Caco-2 (cell line): ENCODE data around the gene EBF3. TPM values are rescaled to one million over a fixed set of nuclear protein-coding genes. Genes with fewer than 3 reads are reported as not detected.

ENCODE experiments used
- BruUV-seq: library from RNA; stranded (reverse); fragments of 400-500 nt; replicated peaks from 2 replicates; lab custom pipeline; 2021; lab: Mats Ljungman, UMichigan
- CTCF ChIA-PET: fragments of 300-600 bp; sonication (Branson Sonifier 250); formaldehyde crosslinking; loops from one replicate; lab custom pipeline; 2022; ENCODE audit warnings: antibody characterized with exemption; lab: Charles Lee
- POLR2A ChIA-PET: fragments of 300-600 bp; sonication (Branson Sonifier 250); formaldehyde crosslinking; loops from one replicate; lab custom pipeline; 2022; ENCODE audit warnings: antibody characterized with exemption; lab: Charles Lee
- DNase-seq, 2 experiments: peaks; one replicate each; pipeline versions ENCODE4 v3.0.0 to v3.0.0-alpha.2; 2020 to 2022
- H3K27me3 ChIP-seq: replicated peaks from 2 replicates; pipeline ENCODE4 v1.6.0; 2011; ENCODE audit warnings: low read length; ENCODE audit not compliant: control insufficient read depth, insufficient read depth
- H3K36me3 ChIP-seq: 2 replicates; pipeline ENCODE4 v1.5.1; 2011; ENCODE audit warnings: low read length; ENCODE audit not compliant: control insufficient read depth, insufficient read depth
- H3K4me1 ChIP-seq: fragments of 250-450 bp; sonication (Bioruptor Pico); 2 replicates; pipeline ENCODE4 v1.5.1; 2020; ENCODE audit warnings: mild to moderate bottlenecking
- H3K4me3 ChIP-seq: 2 replicates; pipeline ENCODE4 v1.5.1; 2011; ENCODE audit warnings: low read depth, mild to moderate bottlenecking, control low read depth, low read length
- H3K9me3 ChIP-seq: fragments of 250-450 bp; sonication (Bioruptor Pico); 2 replicates; pipeline ENCODE4 v1.5.1; 2020; ENCODE audit warnings: mild to moderate bottlenecking, moderate library complexity
- H3K27ac Mint-ChIP-seq: one replicate; pipeline ENCODE4 v1.8.0; 2022; ENCODE audit warnings: mixed read lengths; ENCODE audit not compliant: unreplicated experiment
- H3K27me3 Mint-ChIP-seq: one replicate; pipeline ENCODE4 v1.8.0; 2022; ENCODE audit warnings: mixed read lengths; ENCODE audit not compliant: insufficient read depth, unreplicated experiment
- H3K36me3 Mint-ChIP-seq: one replicate; pipeline ENCODE4 v1.8.0; 2022; ENCODE audit warnings: mild to moderate bottlenecking, mixed read lengths; ENCODE audit not compliant: insufficient read depth, unreplicated experiment
- H3K4me1 Mint-ChIP-seq: one replicate; pipeline ENCODE4 v1.8.0; 2022; ENCODE audit warnings: low read depth, mixed read lengths; ENCODE audit not compliant: unreplicated experiment
- H3K4me3 Mint-ChIP-seq: one replicate; pipeline ENCODE4 v1.8.0; 2022; ENCODE audit warnings: mild to moderate bottlenecking, moderate library complexity, mixed read lengths; ENCODE audit not compliant: unreplicated experiment
- H3K9me3 Mint-ChIP-seq: one replicate; pipeline ENCODE4 v1.8.0; 2022; ENCODE audit warnings: mixed read lengths; ENCODE audit not compliant: unreplicated experiment
- intact Hi-C: fragments of 100-400 bp; cut with micrococcal nuclease; formaldehyde crosslinking; loops from one replicate; pipeline ENCODE4 v1.10.0; 2022; ENCODE audit not compliant: unreplicated experiment
- total RNA-seq: library from RNA; stranded (reverse); gene quantifications from 2 replicates; pipeline ENCODE4 v1.2.3, GENCODE V29; 2022
- TF ChIP-seq, protein P1 (sequence below), 2 experiments: fragments of 200-600 bp in 1 of 2; IDR thresholded peaks; 1 replicate in 1 of 2; 2 replicates in 1 of 2; pipeline versions ENCODE4 v1.5.1 to v1.8.0; 2011 to 2022; ENCODE audit warnings: antibody characterized with exemption in 1 of 2, control low read depth in 1 of 2, inconsistent platforms in 1 of 2, low read depth in 1 of 2, low read length in 1 of 2, mild to moderate bottlenecking in 1 of 2, moderate library complexity in 1 of 2; ENCODE audit not compliant: insufficient read depth in 1 of 2, severe bottlenecking in 1 of 2, unreplicated experiment in 1 of 2

Gene EBF3
- total RNA-seq, 1 experiment from 2014 or later = 0.79 TPM

- POLR2A ChIA-PET = no interaction called here
- Mint-ChIP-seq H3K27me3 (peaks cover 25% of the 10 kb centered on the region), H3K27ac (no peak overlapping the region), H3K4me1 (no peaks in the 10 kb centered on the region), H3K9me3 (no peaks in the 10 kb centered on the region), H3K4me3 (peak overlapping the region; percentile 52), H3K36me3 (no peaks in the 10 kb centered on the region)
- CTCF ChIA-PET = interaction anchor here (0.9 kb wide), 1 partner anchor 81 kb away, joined by 11 read pairs; no protein-coding TSS in a partner anchor
- Histone ChIP-seq H3K4me3 (no peak overlapping the region), H3K4me1 (peaks cover 11% of the 10 kb centered on the region; the same call in 1 of the 2 replicates), H3K27me3 (0 out of 2 replicates have a peak, but pooled peaks cover 1% of the 10 kb centered on the region), H3K9me3 (0 out of 2 replicates have a peak, but pooled peaks cover 3% of the 10 kb centered on the region), H3K36me3 (no peaks in the 10 kb centered on the region)
- no TSS peak for BruUV-seq
- no peak for DNase-seq
- intact Hi-C loops = loop anchor here (2.0 to 10.0 kb wide), 2 partner anchors 505 to 939 kb away; partner anchors contain the start of gene MGMT
- TF ChIP-seq, protein P1, sequence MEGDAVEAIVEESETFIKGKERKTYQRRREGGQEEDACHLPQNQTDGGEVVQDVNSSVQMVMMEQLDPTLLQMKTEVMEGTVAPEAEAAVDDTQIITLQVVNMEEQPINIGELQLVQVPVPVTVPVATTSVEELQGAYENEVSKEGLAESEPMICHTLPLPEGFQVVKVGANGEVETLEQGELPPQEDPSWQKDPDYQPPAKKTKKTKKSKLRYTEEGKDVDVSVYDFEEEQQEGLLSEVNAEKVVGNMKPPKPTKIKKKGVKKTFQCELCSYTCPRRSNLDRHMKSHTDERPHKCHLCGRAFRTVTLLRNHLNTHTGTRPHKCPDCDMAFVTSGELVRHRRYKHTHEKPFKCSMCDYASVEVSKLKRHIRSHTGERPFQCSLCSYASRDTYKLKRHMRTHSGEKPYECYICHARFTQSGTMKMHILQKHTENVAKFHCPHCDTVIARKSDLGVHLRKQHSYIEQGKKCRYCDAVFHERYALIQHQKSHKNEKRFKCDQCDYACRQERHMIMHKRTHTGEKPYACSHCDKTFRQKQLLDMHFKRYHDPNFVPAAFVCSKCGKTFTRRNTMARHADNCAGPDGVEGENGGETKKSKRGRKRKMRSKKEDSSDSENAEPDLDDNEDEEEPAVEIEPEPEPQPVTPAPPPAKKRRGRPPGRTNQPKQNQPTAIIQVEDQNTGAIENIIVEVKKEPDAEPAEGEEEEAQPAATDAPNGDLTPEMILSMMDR (IDR thresholded peaks at IDR 0.05; ENCODE audit: insufficient read depth in 1 of 2, low read depth in 1 of 2, low read length in 1 of 2, severe bottlenecking in 1 of 2, unreplicated experiment in 1 of 2) = no peak
These were observed 5.9 kb upstream of the EBF3 start for GRCh38 chr10:129969911-129970464.

GRCh38 chr10:129969184-129969910 lies 5.3 kb upstream of the EBF3 start:
- no TSS peak for BruUV-seq
- H3K36me3 Mint-ChIP-seq = no peaks in the 10 kb centered on the region
- DNase-seq = no peak
- ChIA-PET CTCF (interaction anchor here (0.9 kb wide), 1 partner anchor 80 kb away, joined by 11 read pairs; no protein-coding TSS in a partner anchor), POLR2A (no interaction called here)
- no peak overlapping the region for H3K4me3 Mint-ChIP-seq
- no peaks in the 10 kb centered on the region for H3K4me1 Mint-ChIP-seq
- Histone ChIP-seq H3K27me3 (0 out of 2 replicates have a peak, but pooled peaks cover 1% of the 10 kb centered on the region), H3K4me3 (no peak overlapping the region), H3K4me1 (peaks cover 16% of the 10 kb centered on the region), H3K9me3 (0 out of 2 replicates have a peak, but pooled peaks cover 3% of the 10 kb centered on the region), H3K36me3 (no peaks in the 10 kb centered on the region)
- no peaks in the 10 kb centered on the region for H3K9me3 Mint-ChIP-seq
- TF ChIP-seq, protein P1 (IDR thresholded peaks at IDR 0.05; ENCODE audit: insufficient read depth in 1 of 2, low read depth in 1 of 2, low read length in 1 of 2, severe bottlenecking in 1 of 2, unreplicated experiment in 1 of 2) = no peak
- H3K27ac Mint-ChIP-seq = no peak overlapping the region
- peaks cover 22% of the 10 kb centered on the region for H3K27me3 Mint-ChIP-seq
- intact Hi-C loops = loop anchor here (10.0 kb wide), 1 partner anchor 505 kb away; the partner anchor contains the start of gene MGMT

DNA sequence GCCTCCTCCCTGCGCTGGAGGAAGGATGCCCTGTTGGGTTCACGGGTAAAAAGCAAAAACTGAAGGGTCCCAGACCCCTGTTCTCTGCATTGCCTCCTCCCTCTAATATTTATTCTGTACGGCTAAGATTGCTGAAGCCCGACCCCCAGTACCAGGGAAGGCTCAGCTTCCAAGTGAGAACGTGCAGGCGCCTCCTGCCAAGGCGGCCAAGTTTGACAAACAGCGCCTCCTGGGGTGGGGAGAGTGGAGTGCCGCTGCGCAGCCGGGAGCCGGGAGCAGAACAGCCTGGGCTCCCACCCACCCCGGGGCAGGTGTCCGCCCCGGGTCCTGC lies 4.7 kb upstream of the EBF3 start:
- intact Hi-C loops = loop anchor here (10.0 kb wide), 1 partner anchor 504 kb away; the partner anchor contains the start of gene MGMT
- Histone ChIP-seq H3K9me3 (0 out of 2 replicates have a peak, but pooled peaks cover 3% of the 10 kb centered on the region), H3K27me3 (0 out of 2 replicates have a peak, but pooled peaks cover 1% of the 10 kb centered on the region), H3K36me3 (no peaks in the 10 kb centered on the region), H3K4me1 (peaks cover 16% of the 10 kb centered on the region), H3K4me3 (no peak overlapping the region)
- H3K27me3 Mint-ChIP-seq = peaks cover 18% of the 10 kb centered on the region
- no peaks in the 10 kb centered on the region for H3K4me1 Mint-ChIP-seq
- TF ChIP-seq, protein P1 (IDR thresholded peaks at IDR 0.05; ENCODE audit: insufficient read depth in 1 of 2, low read depth in 1 of 2, low read length in 1 of 2, severe bottlenecking in 1 of 2, unreplicated experiment in 1 of 2) = no peak
- CTCF ChIA-PET = interaction anchor here (0.6 kb wide), 1 partner anchor 241 kb away, joined by 3 read pairs; no protein-coding TSS in a partner anchor
- BruUV-seq = no TSS peak
- H3K27ac Mint-ChIP-seq = no peak overlapping the region
- POLR2A ChIA-PET = no interaction called here
- no peak overlapping the region for H3K4me3 Mint-ChIP-seq
- H3K9me3 Mint-ChIP-seq = no peaks in the 10 kb centered on the region
- no peak for DNase-seq
- H3K36me3 Mint-ChIP-seq = no peaks in the 10 kb centered on the region
